Coronary artery (tissue), 2 donors: ENCODE results near the gene INF2.
A peak's percentile ranks its signal among the peaks of the same experiment; 100 is the strongest.

Experiments
- DNase-seq: peaks from one replicate; pipeline ENCODE4 v3.0.0-alpha.2; 2017; ENCODE audit warnings: low spot score
- H3K27ac ChIP-seq, 2 donors: fragments of 200-600 bp; sonication (generic); one replicate each; pipeline ENCODE4 v1.5.1; 2016 to 2019
- H3K4me3 ChIP-seq: fragments of 200-600 bp; sonication (generic); 2 replicates; pipeline ENCODE4 v1.5.1; 2016; ENCODE audit warnings: mild to moderate bottlenecking, moderate library complexity
- CTCF ChIP-seq: fragments of 200-600 bp; sonication (generic); IDR thresholded peaks from one replicate; pipeline ENCODE4 v1.5.1; 2019; ENCODE audit warnings: antibody characterized with exemption

Gene INF2

GRCh38 chr14:104689109-104689880, at the start of gene INF2:
Gene INF2 (plus strand): TSS chr14:104689618. CDS start chr14:104701366, 11,748 bp downstream.
- no peak for TF ChIP-seq CTCF
- H3K4me3 ChIP-seq, result peak within 1 kb of the TSS; percentile 98
- peak within 1 kb of the TSS; percentile 89 to 93 for H3K27ac ChIP-seq
- DNase-seq, result no peak

GRCh38 chr14:104639885-104640548, 49.4 kb upstream of the INF2 start:
- peak; percentile 81 for TF ChIP-seq CTCF
- H3K27ac ChIP-seq, result no peak overlapping the region
- peak; percentile 53 for DNase-seq

GRCh38 chr14:104640681-104641080, 48.7 kb upstream of the INF2 start:
- Histone ChIP-seq H3K27ac (no peak overlapping the region), H3K4me3 (no peak overlapping the region)
- TF ChIP-seq CTCF, result no peak
- DNase-seq, result no peak

More at GRCh38 chr14:104639885-104640548, 49.4 kb upstream of the INF2 start:
- H3K4me3 ChIP-seq, result no peak overlapping the region

GRCh38 chr14:104641753-104642539, 47.5 kb upstream of the INF2 start:
- no peak for DNase-seq
- no peak for TF ChIP-seq CTCF
- Histone ChIP-seq H3K27ac (no peak overlapping the region), H3K4me3 (no peak overlapping the region)

- no peak overlapping the region for H3K27ac ChIP-seq
- no peak overlapping the region for H3K4me3 ChIP-seq
- no peak for DNase-seq
- TF ChIP-seq CTCF, result no peak
Observed at GRCh38 chr14:104642540-104642868, 46.9 kb upstream of the INF2 start.

GRCh38 chr14:104643306-104643705, 46.1 kb upstream of the INF2 start:
- no peak for TF ChIP-seq CTCF
- no peak overlapping the region for H3K4me3 ChIP-seq
- DNase-seq, result no peak
- H3K27ac ChIP-seq, result no peak overlapping the region
